GM21825 (cell line): ENCODE data around the gene TRIM8.
A peak's percentile ranks its signal among the peaks of the same experiment; 100 is the strongest.

Experiments
- ATAC-seq: cut with Tn5 transposase; IDR thresholded peaks from one replicate; pipeline ENCODE4 v1.9.1; 2021; ENCODE audit warnings: mild to moderate bottlenecking, moderate library complexity; ENCODE audit not compliant: unreplicated experiment

Gene TRIM8

DNA sequence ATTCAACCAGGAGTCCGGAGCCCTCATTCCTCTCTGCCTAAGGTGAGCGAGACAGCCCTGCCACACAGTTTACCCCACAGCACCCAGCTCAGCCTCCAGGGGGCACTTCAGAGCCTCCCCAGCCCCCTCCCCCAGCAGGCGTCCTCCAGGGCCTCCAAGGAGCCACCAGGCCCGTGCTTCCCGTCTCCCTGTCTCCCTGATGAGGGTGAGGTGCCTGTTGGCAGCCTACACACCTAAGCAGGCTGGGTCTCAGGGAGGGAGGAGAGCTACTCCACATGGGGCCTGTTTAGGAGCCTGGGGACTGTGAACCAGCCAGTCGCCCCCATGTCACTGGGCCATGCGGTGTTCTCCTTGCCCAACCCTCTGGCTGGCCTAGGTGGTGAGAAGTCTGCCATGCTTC is 28.9 kb upstream of the TRIM8 start:
- ATAC-seq, result no peak

DNA sequence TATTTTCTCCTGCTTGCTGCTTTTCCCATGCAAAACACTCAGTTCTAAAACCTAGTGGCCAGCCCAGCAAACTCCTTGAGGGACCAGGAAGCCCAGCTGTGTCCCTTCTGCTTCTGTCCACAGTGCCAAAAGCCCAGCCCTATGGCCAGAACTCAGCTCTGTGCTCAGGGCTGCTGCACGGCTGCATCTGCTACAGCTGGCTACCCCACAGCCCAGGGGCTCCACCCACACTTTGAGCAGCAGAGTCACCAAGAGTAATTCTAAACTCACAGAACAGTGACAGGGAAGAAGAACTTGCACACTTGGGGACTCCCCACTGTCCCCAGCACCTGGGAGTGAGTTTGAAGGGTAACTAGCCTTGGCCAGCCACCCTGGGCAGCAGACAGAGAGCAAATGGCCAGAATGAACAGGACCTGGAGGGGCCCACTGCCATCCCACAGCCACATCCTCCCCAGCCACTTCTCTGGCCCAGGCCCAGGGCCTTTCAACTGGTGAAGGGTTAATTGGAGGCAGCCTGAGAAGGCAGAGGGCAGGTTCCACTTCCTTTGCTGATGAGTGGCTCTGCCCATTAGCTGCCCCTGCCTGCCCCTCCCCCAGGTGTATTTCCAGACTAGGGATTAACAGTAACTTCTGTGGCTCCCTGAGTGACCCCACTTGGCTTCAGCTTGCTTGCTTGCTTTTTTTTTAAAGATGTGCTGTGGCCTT is 28.1 kb upstream of the TRIM8 start:
- ATAC-seq, result peak; percentile 46

DNA sequence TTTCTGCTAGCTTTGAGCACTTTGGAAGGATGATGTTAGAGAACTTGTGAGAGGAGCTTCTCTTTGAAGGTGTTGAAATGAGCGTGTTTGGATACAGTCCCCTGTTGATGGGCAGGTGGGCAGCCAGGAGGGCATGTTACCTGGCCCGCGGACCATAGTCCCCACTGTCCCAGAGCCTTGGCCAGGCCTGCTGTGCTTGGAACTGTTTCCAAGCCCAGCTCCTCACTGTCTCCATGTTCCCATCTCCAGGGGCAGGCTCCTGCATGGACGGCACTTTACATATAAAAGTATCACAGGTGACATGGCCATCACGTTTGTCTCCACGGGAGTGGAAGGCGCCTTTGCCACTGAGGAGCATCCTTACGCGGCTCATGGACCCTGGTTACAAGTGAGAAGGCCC is 27.2 kb upstream of the TRIM8 start:
- ATAC-seq, result no peak

DNA sequence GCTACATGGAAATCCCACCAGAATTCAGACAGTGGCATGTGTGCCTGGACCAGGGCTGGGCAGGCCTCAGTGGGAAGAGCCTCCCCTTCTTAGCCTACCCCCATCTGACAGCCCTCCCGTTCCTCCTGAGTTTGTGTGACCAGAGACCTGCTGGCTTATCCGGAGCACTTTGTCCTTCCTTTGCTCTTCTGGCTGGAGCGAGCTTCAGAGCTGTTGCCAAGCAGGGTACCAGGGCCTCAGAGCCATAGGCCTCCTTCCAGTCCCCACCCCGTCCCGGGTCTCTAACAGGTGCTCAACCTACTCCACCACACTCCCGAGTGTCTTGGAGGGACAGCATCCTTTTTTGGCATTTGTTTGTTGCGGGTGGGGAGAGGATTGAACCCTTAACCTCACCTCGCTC is 26.5 kb upstream of the TRIM8 start:
- no peak for ATAC-seq

DNA sequence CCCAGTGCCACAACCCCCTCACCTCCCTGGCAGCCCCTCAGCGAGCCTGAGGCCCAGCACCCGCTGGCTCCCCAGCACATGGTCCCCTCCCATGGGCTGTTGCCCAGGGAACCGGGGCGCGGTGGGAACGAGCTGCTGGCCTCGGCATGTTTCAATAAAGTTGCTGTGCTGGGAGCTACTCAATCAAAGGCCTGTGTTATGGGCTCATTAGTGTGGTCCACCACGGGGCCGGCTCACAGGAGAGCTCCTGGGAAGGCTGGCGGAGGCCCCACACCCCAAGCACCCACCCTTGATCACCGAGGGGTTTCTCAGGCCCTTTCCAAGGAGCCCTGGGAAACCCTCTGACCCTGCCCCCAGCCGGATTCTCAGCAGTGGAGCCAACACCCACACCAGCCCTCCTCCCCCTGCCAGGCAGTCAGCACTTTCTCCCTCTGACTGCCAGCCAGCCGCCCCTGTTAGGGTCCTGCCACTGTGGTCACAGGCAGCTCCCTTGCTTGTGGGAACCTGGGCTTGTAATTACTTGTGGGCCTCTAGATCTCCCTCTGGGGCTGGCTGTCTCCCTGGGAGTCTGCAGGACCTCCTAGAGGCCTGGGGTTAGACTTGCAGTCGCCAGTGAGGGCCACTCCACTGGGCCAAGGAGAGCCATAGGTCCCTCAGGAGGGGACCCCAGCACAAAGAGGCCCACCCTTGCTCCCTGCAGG is 24.8 kb upstream of the TRIM8 start:
- ATAC-seq, result no peak

DNA sequence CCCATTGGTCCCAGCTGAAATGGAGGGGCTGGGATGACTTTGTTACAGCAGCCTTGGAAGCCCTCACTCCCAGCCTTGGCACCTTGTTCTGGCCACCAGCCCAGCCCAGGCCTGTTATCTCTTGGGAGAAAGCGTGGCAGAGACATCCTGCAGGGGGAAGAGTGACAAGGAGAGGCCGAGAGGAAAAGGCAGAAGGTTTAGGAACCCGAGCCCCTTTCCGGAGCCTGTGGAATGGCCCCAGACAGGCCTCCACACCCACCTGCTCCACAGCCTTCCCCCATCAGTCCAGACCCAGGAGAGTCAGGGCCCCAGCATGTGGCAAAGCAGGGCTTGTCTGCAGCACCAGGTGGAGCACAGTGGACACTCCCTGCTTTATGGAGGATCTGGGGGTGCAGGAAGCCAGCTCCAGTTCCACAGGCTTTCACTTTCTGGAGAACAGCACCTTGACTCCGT is 24.1 kb upstream of the TRIM8 start:
- no peak for ATAC-seq

DNA sequence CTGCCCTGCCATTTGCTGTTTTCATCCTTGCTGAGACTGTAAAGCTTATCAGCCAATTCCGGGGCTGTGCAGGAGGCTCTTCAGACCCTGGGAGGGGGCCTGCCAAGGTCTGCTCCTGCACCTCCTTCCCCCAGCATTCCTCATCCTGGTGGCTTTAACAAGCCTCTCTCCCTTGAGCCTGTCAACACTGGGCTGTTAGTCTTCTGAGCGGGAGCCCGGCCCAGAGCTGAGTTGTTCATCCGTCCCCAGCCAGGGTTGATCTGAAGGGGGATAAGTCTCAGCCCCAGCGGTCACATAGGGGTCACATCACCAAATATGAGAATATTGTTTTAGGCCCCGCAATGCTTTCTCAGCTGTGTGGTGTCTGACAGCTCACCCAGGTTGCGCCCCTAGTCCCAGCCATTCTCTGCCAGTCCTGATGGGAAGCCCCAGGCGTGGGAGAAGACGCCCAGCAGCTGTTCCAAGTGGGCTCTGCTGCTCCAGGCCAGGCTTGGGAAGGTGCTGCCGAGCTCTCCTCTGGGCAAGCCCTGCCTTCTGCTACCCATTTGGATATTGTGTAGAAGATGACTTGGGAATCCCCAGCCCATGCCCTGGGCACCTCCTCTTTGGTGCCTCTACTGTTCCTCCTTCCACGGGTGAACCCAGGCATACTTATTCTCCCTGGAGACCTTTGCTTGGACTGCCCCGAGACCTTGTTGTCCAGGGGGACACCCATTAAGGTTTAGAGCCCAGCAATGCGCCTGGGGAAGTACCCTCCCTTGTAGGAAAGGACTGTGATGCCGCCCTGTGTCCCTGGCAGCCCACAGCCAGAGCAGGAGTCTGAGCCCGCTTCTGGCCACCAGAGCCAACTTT is 23.5 kb upstream of the TRIM8 start:
- ATAC-seq, result no peak

DNA sequence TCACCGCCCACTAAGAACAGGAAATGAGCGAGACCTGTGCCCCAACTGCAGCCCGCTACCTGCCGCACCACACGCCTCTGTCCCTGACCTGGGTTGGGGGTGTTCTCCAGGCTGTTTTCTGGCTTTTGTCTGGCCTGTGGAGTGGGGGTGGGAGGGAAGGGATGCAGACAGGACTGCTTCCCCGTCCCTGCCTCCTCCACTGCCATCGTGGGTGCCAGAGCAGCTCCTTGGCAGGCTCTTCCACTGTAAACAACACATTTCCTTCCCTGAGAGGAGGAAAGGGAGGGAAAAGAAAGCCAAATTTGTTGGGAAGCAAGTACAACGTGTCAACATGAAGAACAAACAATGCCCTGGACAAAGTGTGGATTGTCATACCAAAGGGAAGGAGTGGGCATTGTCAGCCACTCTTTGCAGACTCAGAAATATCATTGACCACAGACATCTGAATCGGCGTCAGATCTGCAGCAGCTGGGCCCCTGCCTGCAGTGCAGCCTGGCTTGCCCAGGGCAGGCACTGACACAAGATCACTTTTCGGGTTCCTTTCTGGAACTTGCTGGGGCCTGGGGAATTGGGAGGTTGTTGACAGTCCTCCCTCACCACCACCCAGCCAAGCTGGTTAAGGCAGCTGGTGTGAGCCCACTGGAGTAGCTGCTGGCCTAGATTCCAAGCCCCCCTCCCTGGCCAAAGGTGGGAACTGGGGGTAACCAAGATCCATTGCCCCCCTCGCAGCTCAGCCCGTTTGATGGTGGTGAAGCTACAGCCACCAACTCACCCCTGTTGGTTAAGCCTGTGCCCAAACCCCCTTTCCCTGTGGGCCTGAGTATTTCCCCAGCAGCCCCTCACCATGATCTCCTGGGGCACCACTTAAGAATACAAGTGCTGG is 22.6 kb upstream of the TRIM8 start:
- no peak for ATAC-seq

DNA sequence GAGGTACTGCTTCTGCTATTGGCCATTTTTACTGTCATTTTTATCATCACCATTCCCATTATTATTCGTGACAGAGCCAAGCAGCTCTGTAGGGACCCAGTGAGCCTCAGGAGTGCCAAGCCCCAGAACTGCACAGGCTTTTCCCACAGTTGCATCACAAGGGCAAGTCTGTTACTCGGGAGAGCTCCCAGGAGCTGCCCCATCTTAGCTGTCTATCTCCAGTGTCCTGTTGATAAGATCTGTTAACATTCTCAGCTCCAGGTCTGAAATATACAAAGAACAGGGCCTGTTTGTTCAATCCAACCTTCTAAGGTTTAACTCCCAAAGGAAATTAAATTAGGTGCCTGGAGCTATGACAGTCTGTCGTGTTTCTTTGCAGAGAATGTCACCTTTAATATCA is 20.2 kb upstream of the TRIM8 start:
- ATAC-seq, result no peak

DNA sequence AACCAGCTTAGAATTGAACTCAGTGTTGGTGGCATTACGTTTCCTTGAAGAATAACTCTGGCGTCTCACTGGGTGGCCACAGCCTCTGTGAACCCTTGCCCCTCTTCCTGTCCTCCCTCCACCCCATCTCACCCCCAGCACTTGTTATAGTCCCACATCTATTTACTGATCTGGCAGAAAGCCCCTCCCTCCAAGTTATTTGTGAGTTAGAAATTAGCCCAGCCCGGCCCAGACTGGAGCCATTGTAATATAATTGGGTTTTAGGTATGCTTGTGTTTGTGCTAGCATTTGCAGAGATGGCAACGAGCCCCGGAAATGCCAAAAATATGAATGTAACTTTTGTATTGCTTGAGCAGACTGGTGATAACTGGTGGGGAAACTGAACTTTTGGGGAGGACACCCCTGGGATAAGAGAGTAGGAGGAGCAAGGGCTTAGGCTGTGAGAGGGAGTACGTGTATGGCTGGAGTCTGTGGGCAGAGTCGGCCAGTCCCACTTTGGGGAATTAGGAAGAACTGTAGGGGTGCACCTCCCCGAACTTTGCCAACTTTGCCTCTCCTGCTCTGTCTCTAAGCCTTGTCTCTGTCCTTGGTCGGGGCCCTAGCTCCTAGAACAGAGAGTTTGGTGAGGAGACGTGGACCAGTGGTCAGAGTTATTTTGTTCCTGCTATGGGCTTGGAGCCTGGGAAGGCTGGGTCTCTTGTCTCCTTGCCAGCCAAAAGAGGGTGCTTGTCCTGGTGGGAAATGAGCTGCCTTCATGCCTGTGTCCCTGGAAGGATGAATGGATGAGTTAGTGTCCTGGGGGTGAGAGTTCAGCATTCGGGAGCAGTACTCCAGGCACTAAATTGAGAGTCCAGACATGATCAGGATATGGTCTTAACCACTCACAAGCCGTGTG is 19.3 kb upstream of the TRIM8 start:
- ATAC-seq, result no peak

DNA sequence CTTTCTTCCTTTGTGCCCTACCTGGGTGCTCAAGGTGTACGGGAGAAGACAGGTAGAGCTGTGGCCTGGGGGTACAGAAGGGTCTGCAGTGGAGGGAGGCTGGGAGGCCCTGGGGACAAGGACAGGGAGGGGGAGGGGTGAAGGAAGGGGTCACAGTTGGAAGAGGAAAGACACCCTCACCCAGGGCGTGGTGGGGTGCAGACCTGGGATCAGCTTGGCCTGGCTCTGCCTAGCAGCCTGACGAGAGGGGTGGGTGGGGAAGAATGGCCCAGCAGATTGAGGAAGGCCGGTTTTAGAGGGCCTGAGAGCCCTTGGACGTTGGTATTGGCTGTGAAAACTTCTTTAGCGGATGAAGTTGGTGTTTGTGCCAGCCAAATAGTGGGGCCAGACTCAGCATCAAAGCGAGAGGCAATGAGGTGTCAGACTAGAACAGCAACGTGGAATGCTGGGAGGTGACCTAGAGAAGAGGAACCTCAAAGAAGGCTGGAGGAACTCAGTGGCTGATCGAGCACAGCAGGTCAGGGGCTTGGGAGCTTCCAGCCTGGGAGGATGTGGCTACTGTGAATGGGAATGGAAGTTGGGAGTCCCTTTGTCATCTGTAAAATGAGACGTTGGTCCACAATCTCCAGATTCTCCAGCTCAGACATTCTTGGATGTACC is 18.1 kb upstream of the TRIM8 start:
- ATAC-seq, result no peak

DNA sequence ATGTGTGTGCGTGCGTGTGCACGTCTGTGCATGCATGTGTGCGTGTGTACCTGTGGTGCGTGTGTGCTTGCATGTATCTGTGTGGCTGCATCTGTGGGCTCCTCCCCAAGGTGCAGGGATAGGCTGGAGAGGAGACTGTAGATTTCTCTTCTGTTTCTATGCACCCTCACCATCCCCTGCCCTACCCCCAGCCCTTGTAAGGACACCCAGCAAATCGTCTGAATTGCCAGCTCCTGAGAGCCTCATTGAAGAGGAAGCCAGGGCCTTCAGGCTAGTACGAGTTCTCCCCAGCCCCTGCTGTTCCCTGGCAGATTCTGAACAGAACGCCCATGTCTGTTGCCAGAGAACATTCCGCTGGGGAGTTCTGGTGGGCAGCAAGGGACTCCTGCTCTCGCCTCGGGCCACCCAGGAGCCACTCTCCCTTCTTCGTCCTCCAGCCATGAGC is 17.0 kb upstream of the TRIM8 start:
- ATAC-seq, result no peak

DNA sequence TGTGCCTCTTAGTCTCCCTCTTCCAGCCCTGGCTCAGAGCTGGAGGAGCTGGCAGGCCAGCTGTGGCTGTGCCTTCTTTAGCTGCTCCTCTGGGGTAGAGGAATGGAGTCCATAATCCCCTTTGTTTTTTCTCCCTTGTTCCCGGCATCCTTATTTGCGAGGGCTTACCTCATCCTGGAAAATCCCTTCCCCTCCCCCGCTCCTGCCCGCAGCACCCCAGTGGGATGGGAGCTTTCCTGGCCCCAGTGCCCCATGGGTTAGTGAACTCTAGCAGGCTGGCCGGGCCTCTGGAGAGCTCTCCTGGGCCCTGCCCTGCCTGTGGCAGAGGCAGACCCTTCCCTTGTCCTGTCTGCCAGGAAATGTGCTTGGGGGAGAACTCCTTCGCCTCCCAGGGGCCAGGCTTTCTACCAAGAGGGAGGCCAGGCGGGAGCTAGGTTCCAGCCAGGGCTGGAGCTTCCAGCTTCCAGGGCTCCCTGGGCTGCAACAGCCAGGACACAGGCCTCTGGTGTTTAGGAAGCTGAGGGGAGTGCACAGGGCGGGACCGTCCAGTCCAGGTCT is 16.5 kb upstream of the TRIM8 start:
- ATAC-seq, result no peak

DNA sequence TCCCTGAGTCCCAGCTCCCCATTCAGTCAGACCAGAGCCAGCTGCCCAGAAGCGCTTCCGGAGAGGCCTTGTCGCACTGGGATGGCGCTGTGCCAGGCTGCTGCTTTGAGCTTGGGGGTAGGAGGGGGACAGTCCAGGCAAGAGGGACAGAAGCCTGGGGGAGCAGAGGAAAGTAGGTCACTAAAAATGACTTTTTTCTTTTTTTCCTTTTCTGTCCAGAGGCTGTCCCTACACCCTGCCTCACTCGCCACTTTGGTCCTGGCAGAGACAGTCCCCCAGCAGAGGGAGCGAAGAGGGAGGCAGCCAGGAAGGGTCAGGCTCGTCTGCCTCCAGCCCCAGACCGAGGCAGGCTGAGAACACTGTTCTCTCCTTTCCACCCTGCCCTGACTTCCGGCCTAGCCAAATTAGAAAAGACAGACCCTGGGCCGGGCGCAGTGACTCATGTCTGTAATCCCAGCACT is 15.8 kb upstream of the TRIM8 start:
- ATAC-seq, result no peak

DNA sequence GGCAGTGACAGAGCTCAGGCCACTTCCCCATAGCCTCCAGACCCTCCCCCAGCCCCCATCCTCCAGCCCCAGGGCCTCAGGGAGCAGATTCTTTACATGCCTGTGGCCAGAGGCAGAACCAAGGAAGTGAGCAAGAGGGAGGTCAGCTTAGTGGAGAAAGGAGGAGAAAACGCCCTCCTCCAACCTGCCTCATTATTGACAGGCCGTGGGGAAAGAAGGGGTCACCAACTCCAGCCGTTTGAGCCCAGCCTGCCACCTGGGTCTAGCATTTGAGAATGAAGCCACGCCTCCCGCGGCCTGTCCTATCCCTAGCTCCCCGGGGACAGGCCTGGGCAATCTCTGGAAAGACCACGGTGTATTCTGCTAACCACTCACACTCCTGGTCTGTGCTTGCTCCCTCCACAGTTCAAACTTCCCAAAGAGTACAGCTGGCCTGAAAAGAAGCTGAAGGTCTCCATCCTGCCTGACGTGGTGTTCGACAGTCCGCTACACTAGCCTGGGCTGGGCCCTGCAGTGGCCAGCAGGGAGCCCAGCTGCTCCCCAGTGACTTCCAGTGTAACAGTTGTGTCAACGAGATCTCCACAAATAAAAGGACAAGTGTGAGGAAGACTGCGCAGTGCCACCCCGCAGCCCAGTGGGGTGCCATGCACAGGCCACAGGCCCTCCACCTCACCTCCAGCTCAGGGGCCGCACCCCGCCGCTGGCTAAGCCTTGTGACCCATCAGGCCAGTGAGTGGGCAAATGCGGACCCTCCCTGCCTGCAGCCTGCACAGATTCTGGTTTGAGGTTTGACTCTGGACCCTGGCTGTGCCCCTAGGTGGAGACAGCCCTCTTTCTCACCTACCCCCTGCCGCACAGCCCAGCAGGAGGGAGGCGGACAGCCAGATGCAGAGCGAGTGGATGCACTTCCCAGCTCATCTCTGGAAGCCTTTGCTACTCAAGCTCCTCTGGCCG is 14.3 kb upstream of the TRIM8 start:
- ATAC-seq, result no peak

DNA sequence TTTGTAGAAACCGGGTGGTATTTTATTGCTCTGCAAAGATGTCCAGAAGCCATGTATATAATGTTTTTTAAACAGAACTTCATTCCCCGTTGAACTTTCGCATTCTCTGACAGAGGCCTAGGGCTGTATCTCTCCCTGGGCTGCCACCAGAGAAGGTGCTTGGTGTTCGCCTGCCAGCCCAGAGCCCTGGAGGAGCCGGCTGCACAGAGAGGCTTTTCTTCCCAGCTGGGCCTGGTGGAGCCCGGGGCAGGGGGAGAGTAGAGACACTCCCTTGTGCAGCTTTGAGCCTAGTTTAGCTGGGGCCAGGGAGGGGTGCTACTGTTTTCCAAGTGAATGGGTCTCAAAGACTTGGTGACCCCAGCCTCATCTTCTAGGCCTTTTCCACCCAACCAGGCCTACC is 13.6 kb upstream of the TRIM8 start:
- ATAC-seq, result no peak

DNA sequence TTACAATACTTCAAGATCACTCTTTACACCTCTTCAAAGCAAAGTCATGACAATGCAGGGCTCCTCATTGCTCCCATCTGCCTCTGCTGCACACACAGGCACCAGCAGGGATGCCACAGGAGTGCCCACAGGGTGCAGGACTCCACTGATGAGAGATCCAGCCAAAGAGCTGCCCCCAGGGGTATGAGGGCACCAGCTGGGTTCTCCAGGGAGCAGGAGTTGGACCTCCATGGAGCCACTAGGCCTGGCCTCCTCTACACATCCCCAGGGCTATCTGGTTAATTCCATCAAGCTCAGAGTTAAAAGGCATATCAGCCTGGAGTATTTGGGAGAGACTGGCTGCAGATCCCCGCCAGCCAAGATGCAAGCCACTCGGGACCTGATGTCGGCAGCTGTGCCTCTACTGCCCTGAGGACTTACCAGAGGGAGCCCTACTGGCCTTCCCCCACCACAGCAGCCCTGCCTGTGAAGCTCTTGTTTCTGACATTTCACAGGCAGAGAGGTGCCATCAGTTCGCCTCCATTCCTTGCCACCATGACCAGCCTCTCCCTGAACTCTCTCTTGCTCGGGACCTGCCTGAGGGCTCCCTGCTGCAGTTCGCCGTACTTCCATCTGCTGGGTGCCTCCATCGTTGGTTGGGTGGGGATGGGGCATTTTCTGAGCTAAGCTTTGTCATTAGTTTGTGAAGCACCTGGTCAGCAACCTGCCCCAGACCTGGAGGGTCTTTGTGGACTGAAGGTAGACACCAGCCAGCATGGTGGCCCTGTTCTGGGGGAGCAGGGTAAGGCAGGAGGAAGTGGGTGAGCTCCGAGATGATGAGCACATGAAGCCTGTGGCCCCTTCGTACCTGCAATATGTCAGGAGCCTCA is 12.5 kb upstream of the TRIM8 start:
- no peak for ATAC-seq
